Measurements from ENCODE around the gene NCS1.

DNA sequence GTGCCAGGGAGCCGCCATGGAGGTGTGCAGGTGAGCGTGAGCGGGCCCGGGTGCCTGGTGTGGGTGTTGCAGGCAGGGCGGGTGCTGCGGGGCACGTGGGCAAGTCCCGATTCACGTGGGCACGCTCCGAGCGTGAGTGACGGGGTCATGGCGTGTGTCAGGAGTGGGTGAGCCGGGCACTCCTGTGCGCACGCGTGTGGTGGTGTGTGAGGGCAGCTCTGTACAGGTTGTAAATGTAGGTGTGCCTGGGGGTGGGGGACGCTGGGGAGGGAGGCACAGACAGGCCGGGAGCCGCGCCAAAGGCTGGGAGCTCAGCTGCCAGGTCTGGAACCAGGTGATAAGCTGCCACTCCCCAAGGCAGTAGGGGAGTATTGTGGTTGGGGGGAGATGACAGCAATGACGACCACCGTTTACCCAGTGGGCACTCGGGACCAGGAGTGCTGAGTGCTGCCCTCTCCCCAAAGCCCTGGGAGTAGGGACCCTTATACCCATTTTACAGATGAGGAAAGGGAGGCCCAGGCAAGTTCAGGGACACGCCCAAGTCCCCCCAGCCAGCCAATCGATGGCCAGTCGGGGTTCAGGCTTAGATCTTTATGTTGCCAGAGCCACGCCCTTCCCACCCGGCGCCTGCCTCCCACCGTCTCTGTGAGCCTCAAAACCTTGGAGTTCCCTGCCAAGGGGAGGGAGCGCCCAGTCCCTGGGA is 9.6 kb downstream of the NCS1 start:
- TF ChIP-seq CTCF (conservative IDR thresholded peaks at IDR 0.05) (no peak), ZFX (IDR thresholded peaks at IDR 0.05) (no peak)

All from C4-2B (cell line).